IPS-20b (cell line): ENCODE results near the gene DPYSL5.

Experiments used
- H3K27ac ChIP-seq: one replicate; pipeline ENCODE4 v1.5.1; 2013; ENCODE audit warnings: low read length
- H3K27me3 ChIP-seq: 2 replicates; pipeline ENCODE4 v1.6.1; 2013; ENCODE audit warnings: mild to moderate bottlenecking, low read length, inconsistent platforms; ENCODE audit not compliant: insufficient read depth
- H3K36me3 ChIP-seq: 2 replicates; pipeline ENCODE4 v1.6.1; 2013; ENCODE audit warnings: low read depth, mild to moderate bottlenecking, inconsistent platforms, low read length, moderate library complexity; ENCODE audit not compliant: insufficient read depth
- H3K4me1 ChIP-seq: 2 replicates; pipeline ENCODE4 v1.6.1; 2013; ENCODE audit warnings: mild to moderate bottlenecking, control low read depth, inconsistent platforms, low read length, moderate library complexity; ENCODE audit not compliant: insufficient read depth
- H3K4me3 ChIP-seq: 2 replicates; pipeline ENCODE4 v1.5.1; 2013; ENCODE audit warnings: mild to moderate bottlenecking, low read length, inconsistent platforms
- H3K9ac ChIP-seq: 2 replicates; pipeline ENCODE4 v1.6.1; 2013; ENCODE audit warnings: low read depth, mild to moderate bottlenecking, inconsistent platforms, low read length, moderate library complexity
- H3K9me3 ChIP-seq: 2 replicates; pipeline ENCODE4 v1.6.1; 2013; ENCODE audit warnings: mild to moderate bottlenecking, low read depth, low read length, inconsistent platforms; ENCODE audit not compliant: insufficient read depth

DPYSL5 gene

DNA sequence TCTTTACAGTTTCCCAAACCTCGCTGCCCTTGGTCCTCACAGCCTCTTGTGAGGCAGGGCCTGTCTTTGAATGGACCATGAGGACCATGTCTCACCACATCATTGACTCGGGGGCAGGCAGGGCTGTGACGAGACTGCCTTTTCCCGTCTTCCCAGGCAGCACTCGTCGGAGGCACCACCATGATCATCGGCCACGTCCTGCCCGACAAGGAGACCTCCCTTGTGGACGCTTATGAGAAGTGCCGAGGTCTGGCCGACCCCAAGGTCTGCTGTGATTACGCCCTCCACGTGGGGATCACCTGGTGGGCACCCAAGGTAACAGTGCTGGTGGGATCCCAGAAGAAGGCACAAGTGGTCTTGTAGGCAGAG lies 76.8 kb downstream of the DPYSL5 start:
- no peaks in the 10 kb centered on the region for H3K36me3 ChIP-seq
- H3K9ac ChIP-seq = no peak overlapping the region
- no peaks in the 10 kb centered on the region for H3K27me3 ChIP-seq
- H3K4me1 ChIP-seq = peaks cover 10% of the 10 kb centered on the region; the same call in 1 of the 2 replicates
- no peaks in the 10 kb centered on the region for H3K9me3 ChIP-seq
- no peak overlapping the region for H3K27ac ChIP-seq
- no peak overlapping the region for H3K4me3 ChIP-seq

- Histone ChIP-seq H3K9me3 (no peaks in the 10 kb centered on the region), H3K9ac (peak overlapping the region; percentile 37; the same call in 1 of the 2 replicates), H3K27me3 (no peaks in the 10 kb centered on the region), H3K27ac (no peak overlapping the region), H3K36me3 (no peaks in the 10 kb centered on the region), H3K4me3 (no peak overlapping the region), H3K4me1 (peaks cover 10% of the 10 kb centered on the region; the same call in 1 of the 2 replicates)
Observed at GRCh38 chr2:26925100-26925791, 77.3 kb downstream of the DPYSL5 start.

- H3K9me3 ChIP-seq = no peaks in the 10 kb centered on the region
- H3K4me1 ChIP-seq = peaks cover 10% of the 10 kb centered on the region; the same call in 1 of the 2 replicates
- H3K36me3 ChIP-seq = no peaks in the 10 kb centered on the region
- H3K4me3 ChIP-seq = no peak overlapping the region
- no peaks in the 10 kb centered on the region for H3K27me3 ChIP-seq
- no peak overlapping the region for H3K27ac ChIP-seq
- no peak overlapping the region for H3K9ac ChIP-seq
Observed at GRCh38 chr2:26927221-26927620, 79.3 kb downstream of the DPYSL5 start.

DNA sequence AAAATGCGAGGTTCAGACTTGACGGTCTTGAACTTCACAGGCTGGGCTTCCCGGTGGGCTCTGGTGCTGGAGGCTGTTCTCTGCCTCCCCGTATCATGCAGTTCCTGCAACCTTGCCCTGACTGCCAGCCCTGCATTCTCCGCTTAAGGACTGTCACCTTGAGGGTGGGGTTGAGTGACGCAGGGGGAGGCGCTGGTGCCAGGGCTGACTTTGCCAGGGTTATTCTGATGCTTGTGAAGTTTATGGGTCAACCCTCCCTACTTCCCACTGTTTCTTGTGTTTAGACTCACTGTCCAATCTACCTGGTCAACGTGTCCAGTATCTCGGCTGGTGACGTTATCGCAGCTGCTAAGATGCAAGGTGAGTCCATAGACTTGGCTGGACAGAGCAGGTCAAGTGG lies 85.0 kb downstream of the DPYSL5 start:
- Histone ChIP-seq H3K27ac (no peak overlapping the region), H3K4me1 (no peaks in the 10 kb centered on the region), H3K9ac (no peak overlapping the region), H3K4me3 (no peak overlapping the region), H3K9me3 (no peaks in the 10 kb centered on the region), H3K27me3 (no peaks in the 10 kb centered on the region), H3K36me3 (peaks cover 5% of the 10 kb centered on the region; the same call in 1 of the 2 replicates)

- no peaks in the 10 kb centered on the region for H3K27me3 ChIP-seq
- H3K27ac ChIP-seq = no peak overlapping the region
- no peak overlapping the region for H3K4me3 ChIP-seq
- no peaks in the 10 kb centered on the region for H3K4me1 ChIP-seq
- no peak overlapping the region for H3K9ac ChIP-seq
- H3K36me3 ChIP-seq = peaks cover 5% of the 10 kb centered on the region; the same call in 1 of the 2 replicates
- no peaks in the 10 kb centered on the region for H3K9me3 ChIP-seq
Observed at GRCh38 chr2:26933431-26934334, 85.8 kb downstream of the DPYSL5 start.

- peaks cover 5% of the 10 kb centered on the region; the same call in 1 of the 2 replicates for H3K36me3 ChIP-seq
- H3K4me1 ChIP-seq = no peaks in the 10 kb centered on the region
- H3K9ac ChIP-seq = no peak overlapping the region
- H3K9me3 ChIP-seq = no peaks in the 10 kb centered on the region
- H3K27ac ChIP-seq = no peak overlapping the region
- H3K4me3 ChIP-seq = no peak overlapping the region
- H3K27me3 ChIP-seq = no peaks in the 10 kb centered on the region
Observed at GRCh38 chr2:26934335-26934724, 86.4 kb downstream of the DPYSL5 start.

- Histone ChIP-seq H3K9me3 (no peaks in the 10 kb centered on the region), H3K27ac (no peak overlapping the region), H3K27me3 (no peaks in the 10 kb centered on the region), H3K36me3 (peaks cover 5% of the 10 kb centered on the region; the same call in 1 of the 2 replicates), H3K4me1 (no peaks in the 10 kb centered on the region), H3K9ac (no peak overlapping the region), H3K4me3 (no peak overlapping the region)
Observed at GRCh38 chr2:26934985-26935384, 87.1 kb downstream of the DPYSL5 start.

- Histone ChIP-seq H3K4me1 (no peaks in the 10 kb centered on the region), H3K4me3 (no peak overlapping the region), H3K9ac (no peak overlapping the region), H3K27me3 (0 out of 2 replicates have a peak, but pooled peaks cover 2% of the 10 kb centered on the region), H3K9me3 (no peaks in the 10 kb centered on the region), H3K27ac (no peak overlapping the region), H3K36me3 (peaks cover 5% of the 10 kb centered on the region; the same call in 1 of the 2 replicates)
Observed at GRCh38 chr2:26936855-26937254, 88.9 kb downstream of the DPYSL5 start.

- Histone ChIP-seq H3K4me3 (no peak overlapping the region), H3K27ac (no peak overlapping the region), H3K9ac (no peak overlapping the region), H3K9me3 (no peaks in the 10 kb centered on the region), H3K27me3 (peaks cover 14% of the 10 kb centered on the region), H3K36me3 (peaks cover 9% of the 10 kb centered on the region), H3K4me1 (peaks cover 6% of the 10 kb centered on the region; the same call in 1 of the 2 replicates)
Observed at GRCh38 chr2:26938399-26939118, 90.6 kb downstream of the DPYSL5 start.

DNA sequence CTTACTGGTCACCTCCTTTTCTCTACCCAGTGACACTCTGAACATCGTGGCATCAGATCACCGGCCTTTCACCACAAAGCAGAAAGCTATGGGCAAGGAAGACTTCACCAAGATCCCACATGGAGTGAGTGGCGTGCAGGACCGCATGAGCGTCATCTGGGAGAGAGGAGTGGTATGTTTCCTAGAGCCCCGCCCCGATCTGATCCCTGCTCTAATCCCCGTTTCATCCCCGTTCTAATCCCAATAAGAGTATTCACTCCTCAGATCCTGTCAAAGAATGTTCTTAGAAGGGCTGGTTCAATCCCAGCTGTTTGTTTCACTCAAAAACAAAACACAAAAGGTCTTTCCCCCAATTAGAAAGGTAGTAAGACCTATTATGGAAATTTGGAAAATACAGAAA lies 92.1 kb downstream of the DPYSL5 start:
- Histone ChIP-seq H3K4me1 (peaks cover 8% of the 10 kb centered on the region; the same call in 1 of the 2 replicates), H3K4me3 (no peak overlapping the region), H3K27ac (no peak overlapping the region), H3K36me3 (peaks cover 4% of the 10 kb centered on the region), H3K27me3 (peaks cover 17% of the 10 kb centered on the region), H3K9me3 (no peaks in the 10 kb centered on the region), H3K9ac (no peak overlapping the region)

DNA sequence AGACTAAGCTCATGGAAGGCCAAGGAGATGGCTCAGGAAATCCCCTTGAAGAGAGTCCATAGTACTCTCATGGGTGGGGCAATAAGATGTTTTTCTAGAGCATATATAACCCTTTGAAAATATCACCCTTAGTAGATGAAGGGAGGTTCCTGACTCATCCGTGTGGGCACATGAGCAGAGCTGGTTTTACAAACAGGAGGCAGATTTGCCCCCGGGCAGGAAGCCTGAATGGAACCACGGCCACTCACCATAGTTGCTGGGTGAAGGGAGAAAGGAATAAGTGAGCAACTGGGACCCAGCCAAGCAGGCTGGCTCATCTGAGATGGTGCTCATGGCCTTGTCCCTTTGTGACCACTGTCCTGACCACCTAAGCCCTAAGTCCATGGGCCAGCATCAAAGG lies 93.6 kb downstream of the DPYSL5 start:
- Histone ChIP-seq H3K4me1 (peaks cover 8% of the 10 kb centered on the region; the same call in 1 of the 2 replicates), H3K9me3 (no peaks in the 10 kb centered on the region), H3K4me3 (no peak overlapping the region), H3K27ac (no peak overlapping the region), H3K36me3 (peaks cover 4% of the 10 kb centered on the region; the same call in 1 of the 2 replicates), H3K27me3 (peaks cover 17% of the 10 kb centered on the region), H3K9ac (no peak overlapping the region)
